Neural progenitor cell (in vitro differentiated cells): ENCODE results near the gene TCF3.

Source experiments
- CTCF ChIP-seq: fragments of 200-600 bp; sonication (generic); IDR thresholded peaks from 2 replicates; pipeline ENCODE4 v1.5.1; 2017; ENCODE audit warnings: antibody characterized with exemption, mild to moderate bottlenecking
- EZH2 ChIP-seq: fragments of 200-600 bp; sonication (generic); IDR thresholded peaks from 2 replicates; pipeline ENCODE4 v1.6.1; 2017; ENCODE audit warnings: antibody characterized with exemption, mild to moderate bottlenecking, moderate library complexity
- EZH2phosphoT487 ChIP-seq: fragments of 200-600 bp; sonication (generic); IDR thresholded peaks from 2 replicates; pipeline ENCODE4 v1.6.1; 2017; ENCODE audit warnings: antibody characterized with exemption

DNA sequence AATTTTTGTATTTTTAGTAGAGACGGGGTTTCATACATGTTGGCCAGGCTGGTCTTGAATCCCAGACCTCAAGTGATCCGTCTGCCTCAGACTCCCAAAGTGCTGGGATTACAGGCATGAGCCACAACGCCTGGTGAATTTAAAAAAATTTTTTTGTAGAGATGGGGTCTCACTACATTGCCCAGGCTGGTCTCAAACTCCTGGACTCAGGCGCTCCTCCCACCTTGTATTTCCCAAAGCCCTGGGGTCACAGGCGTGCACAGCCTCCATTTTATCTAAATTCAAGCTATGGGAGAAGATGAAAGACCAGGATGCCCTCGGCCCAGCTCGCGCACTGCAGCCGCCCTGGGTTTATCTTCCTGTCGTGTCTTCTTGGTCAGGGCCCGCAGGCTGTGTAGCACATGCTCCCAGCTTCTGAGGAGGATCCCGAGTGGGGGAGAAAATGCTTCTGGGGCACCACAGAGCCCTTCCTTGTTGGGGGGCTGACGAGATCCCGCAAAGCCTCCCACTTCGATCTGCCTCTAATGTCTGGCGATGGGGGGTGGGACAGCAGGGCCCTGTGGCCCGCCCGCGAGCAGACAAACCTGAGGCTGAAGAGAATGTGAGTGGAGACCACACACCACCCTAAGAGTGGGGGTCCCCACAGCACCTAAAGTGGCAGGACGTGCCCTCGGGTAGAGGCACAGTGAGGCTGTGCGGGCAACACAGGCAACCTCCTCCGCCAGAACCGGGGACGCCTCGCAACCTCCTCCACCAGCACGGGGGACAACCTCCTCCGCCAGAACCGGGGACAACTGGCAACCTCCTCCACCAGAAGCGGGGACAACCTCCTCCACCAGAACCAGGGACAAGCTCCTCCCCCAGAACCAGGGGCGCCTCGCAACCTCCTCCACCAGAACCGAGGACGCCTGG, 15.8 kb downstream of the TCF3 start:
- TF ChIP-seq CTCF (no peak), EZH2 (no peak), EZH2phosphoT487 (no peak)
